Stimulated activated CD8-positive, alpha-beta memory T cell treated with anti-CD3 and anti-CD28 coated beads, Interleukin-12 subunit alpha, Interleukin-12 subunit beta, amount 100 ng/mL, for 1 hour (primary cell): Measurements from ENCODE around the gene MSX1.

Experiments
- DNase-seq: peaks from one replicate; pipeline ENCODE4 v3.0.0-alpha.2; 2020; ENCODE audit warnings: low read depth

MSX1 gene

GRCh38 chr4:4857809-4858508, 1.5 kb upstream of the MSX1 start:
- DNase-seq, result no peak

- no peak for DNase-seq
These were observed 739 bp upstream of the MSX1 start for GRCh38 chr4:4858527-4859324.

GRCh38 chr4:4859799-4860599, 534 bp downstream of the MSX1 start:
- DNase-seq, result no peak

- no peak for DNase-seq
These were observed 1.3 kb downstream of the MSX1 start for GRCh38 chr4:4860600-4861389.

GRCh38 chr4:4861390-4862018, 2.0 kb downstream of the MSX1 start:
- no peak for DNase-seq

GRCh38 chr4:4862071-4862551, 2.6 kb downstream of the MSX1 start:
- DNase-seq, result no peak

- DNase-seq, result no peak
These were observed 3.4 kb downstream of the MSX1 start for GRCh38 chr4:4862665-4863482.

- DNase-seq, result no peak
These were observed 5.0 kb downstream of the MSX1 start for GRCh38 chr4:4864443-4864939.

GRCh38 chr4:4864940-4865704, 5.7 kb downstream of the MSX1 start:
- DNase-seq, result no peak

- no peak for DNase-seq
These were observed 6.2 kb downstream of the MSX1 start for GRCh38 chr4:4865705-4866123.

- DNase-seq, result no peak
These were observed 6.8 kb downstream of the MSX1 start for GRCh38 chr4:4866124-4866865.

- no peak for DNase-seq
These were observed 7.5 kb downstream of the MSX1 start for GRCh38 chr4:4866866-4867374.

GRCh38 chr4:4867375-4868039, 8.0 kb downstream of the MSX1 start:
- no peak for DNase-seq

GRCh38 chr4:4868040-4868757, 8.7 kb downstream of the MSX1 start:
- DNase-seq, result no peak

- DNase-seq, result no peak
These were observed 9.6 kb downstream of the MSX1 start for GRCh38 chr4:4868758-4869723.
